OCI-LY7 (cell line): ENCODE data around the gene DUS1L. TPM values are rescaled to one million over a fixed set of nuclear protein-coding genes. Genes with fewer than 3 reads are reported as not detected.

Experiments used
- BruUV-seq: library from RNA; stranded (reverse); fragments of 400-500 nt; replicated peaks from 2 replicates; lab custom pipeline; 2021; lab: Mats Ljungman, UMichigan
- CTCF ChIA-PET: fragments of 300-600 bp; sonication (Branson Sonifier 250); formaldehyde crosslinking; loops from one replicate; lab custom pipeline; 2022; ENCODE audit warnings: antibody characterized with exemption; ENCODE audit not compliant: unreplicated experiment; lab: Charles Lee
- POLR2A ChIA-PET: fragments of 300-600 bp; sonication (Branson Sonifier 250); formaldehyde crosslinking; loops from one replicate; lab custom pipeline; 2022; ENCODE audit warnings: antibody characterized with exemption; lab: Charles Lee
- DNase-seq: peaks from one replicate; pipeline ENCODE4 v3.0.0-alpha.2; 2015; ENCODE audit warnings: low spot score
- H2AFZ ChIP-seq: fragments of 200-600 bp; sonication (generic), shearing (Covaris generic); 2 replicates; pipeline ENCODE4 v1.6.1; 2014; ENCODE audit warnings: mild to moderate bottlenecking, antibody characterized with exemption, low read length, moderate library complexity
- H3K27ac ChIP-seq: fragments of 200-600 bp; sonication (generic); 2 replicates; pipeline ENCODE4 v1.5.1; 2014; ENCODE audit warnings: mixed run types, low read depth, mild to moderate bottlenecking, moderate library complexity, low read length, inconsistent platforms; ENCODE audit not compliant: poor library complexity, severe bottlenecking
- H3K36me3 ChIP-seq: fragments of 200-600 bp; sonication (generic); 2 replicates; pipeline ENCODE4 v1.6.1; 2014; ENCODE audit warnings: mild to moderate bottlenecking, antibody characterized with exemption, low read length, moderate library complexity, mixed read lengths; ENCODE audit not compliant: insufficient read depth
- H3K4me1 ChIP-seq: fragments of 200-600 bp; sonication (generic); 2 replicates; pipeline ENCODE4 v1.5.1; 2014; ENCODE audit warnings: mild to moderate bottlenecking, low read length; ENCODE audit not compliant: insufficient read depth, poor library complexity, severe bottlenecking
- H3K4me2 ChIP-seq: fragments of 200-600 bp; sonication (generic); 2 replicates; pipeline ENCODE4 v1.6.1; 2014; ENCODE audit warnings: mild to moderate bottlenecking, low read length
- H3K4me3 ChIP-seq: fragments of 200-600 bp; sonication (generic); 2 replicates; pipeline ENCODE4 v1.5.1; 2014; ENCODE audit warnings: mild to moderate bottlenecking, low read depth, low read length; ENCODE audit not compliant: poor library complexity, severe bottlenecking
- H3K79me2 ChIP-seq: fragments of 200-600 bp; sonication (generic); 2 replicates; pipeline ENCODE4 v1.6.1; 2016; ENCODE audit warnings: low read depth, mild to moderate bottlenecking, low read length, moderate library complexity, mixed read lengths; ENCODE audit not compliant: insufficient read depth
- H3K9me2 ChIP-seq: fragments of 200-600 bp; sonication (generic); 2 replicates; pipeline ENCODE4 v1.6.1; 2016; ENCODE audit warnings: mild to moderate bottlenecking, low read length, mixed read lengths; ENCODE audit not compliant: insufficient read depth
- H3K9me3 ChIP-seq: fragments of 200-600 bp; sonication (generic); 2 replicates; pipeline ENCODE4 v1.6.1; 2014; ENCODE audit warnings: mild to moderate bottlenecking, mixed run types, low read length, mixed read lengths
- H4K20me1 ChIP-seq: fragments of 200-600 bp; sonication (generic); 2 replicates; pipeline ENCODE4 v1.6.1; 2014; ENCODE audit warnings: mild to moderate bottlenecking, antibody characterized with exemption, low read length, moderate library complexity, mixed read lengths; ENCODE audit not compliant: insufficient read depth
- EZH2phosphoT487 ChIP-seq: fragments of 200-600 bp; sonication (generic); IDR thresholded peaks from 2 replicates; pipeline ENCODE4 v1.6.1; 2018; ENCODE audit warnings: low read depth, borderline replicate concordance, mild to moderate bottlenecking, mixed run types, antibody characterized with exemption, low read length, moderate library complexity, mixed read lengths
- intact Hi-C: fragments of 100-400 bp; cut with micrococcal nuclease; formaldehyde crosslinking; loops from one replicate; pipeline ENCODE4 v1.10.0; 2022; ENCODE audit not compliant: unreplicated experiment
- total RNA-seq, 2 experiments: library from RNA; depleted of rRNA in 1 of 2; stranded (reverse); fragments of >200 nt in 1 of 2; shearing (Covaris generic) in 1 of 2; gene quantifications; 2 replicates each; pipeline ENCODE4 v1.2.3, GENCODE V29; 2014 to 2022
- TF ChIP-seq, protein P1 (sequence below): fragments of 200-600 bp; sonication (generic); conservative IDR thresholded peaks from 2 replicates; pipeline ENCODE4 v1.5.1; 2014; ENCODE audit warnings: mild to moderate bottlenecking, antibody characterized with exemption, low read length, moderate library complexity, mixed read lengths

The DUS1L gene
- total RNA-seq, 2 experiments from 2014 or later, result 320 to 388 TPM

- Histone ChIP-seq H3K9me3 (no peaks in the 10 kb centered on the region), H3K9me2 (no peaks in the 10 kb centered on the region), H3K36me3 (peaks cover 4% of the 10 kb centered on the region; the same call in 1 of the 2 replicates), H2AFZ (peak overlapping the region; percentile 53), H3K4me3 (peak overlapping the region; percentile 72), H4K20me1 (no peaks in the 10 kb centered on the region), H3K79me2 (peaks cover 12% of the 10 kb centered on the region; the same call in 1 of the 2 replicates), H3K4me1 (peaks cover 30% of the 10 kb centered on the region), H3K27ac (peak overlapping the region; percentile 1), H3K4me2 (peak overlapping the region; percentile 84)
- no peak for TF ChIP-seq EZH2phosphoT487
- TF ChIP-seq, protein P1, sequence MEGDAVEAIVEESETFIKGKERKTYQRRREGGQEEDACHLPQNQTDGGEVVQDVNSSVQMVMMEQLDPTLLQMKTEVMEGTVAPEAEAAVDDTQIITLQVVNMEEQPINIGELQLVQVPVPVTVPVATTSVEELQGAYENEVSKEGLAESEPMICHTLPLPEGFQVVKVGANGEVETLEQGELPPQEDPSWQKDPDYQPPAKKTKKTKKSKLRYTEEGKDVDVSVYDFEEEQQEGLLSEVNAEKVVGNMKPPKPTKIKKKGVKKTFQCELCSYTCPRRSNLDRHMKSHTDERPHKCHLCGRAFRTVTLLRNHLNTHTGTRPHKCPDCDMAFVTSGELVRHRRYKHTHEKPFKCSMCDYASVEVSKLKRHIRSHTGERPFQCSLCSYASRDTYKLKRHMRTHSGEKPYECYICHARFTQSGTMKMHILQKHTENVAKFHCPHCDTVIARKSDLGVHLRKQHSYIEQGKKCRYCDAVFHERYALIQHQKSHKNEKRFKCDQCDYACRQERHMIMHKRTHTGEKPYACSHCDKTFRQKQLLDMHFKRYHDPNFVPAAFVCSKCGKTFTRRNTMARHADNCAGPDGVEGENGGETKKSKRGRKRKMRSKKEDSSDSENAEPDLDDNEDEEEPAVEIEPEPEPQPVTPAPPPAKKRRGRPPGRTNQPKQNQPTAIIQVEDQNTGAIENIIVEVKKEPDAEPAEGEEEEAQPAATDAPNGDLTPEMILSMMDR, result no peak
- intact Hi-C loops, result loop anchor here (1.0 to 2.0 kb wide), 3 partner anchors 14 to 75 kb away; partner anchors contain the start of genes DCXR and FASN
- BruUV-seq, result no TSS peak
- CTCF ChIA-PET, result interaction anchor here (0.5 to 3.8 kb wide), 2 partner anchors 14 to 217 kb away, joined by 3 to 19 read pairs; partner anchors contain the start of gene DCXR
- DNase-seq, result peak; percentile 59
- POLR2A ChIA-PET, result interaction anchor here (0.9 to 2.0 kb wide), 3 partner anchors 12 to 14 kb away, joined by 3 to 9 read pairs (median 4); partner anchors contain the start of gene DCXR
Observed at GRCh38 chr17:82023447-82024241, 42.0 kb downstream of the DUS1L start.

GRCh38 chr17:82022981-82023446, 42.6 kb downstream of the DUS1L start, which contains the start of gene LRRC45:
TSS of gene LRRC45 (plus strand) at chr17:82023305. CDS start at chr17:82023644, 339 bp downstream.
- Histone ChIP-seq H3K27ac (peak within 1 kb of the TSS; percentile 44), H3K4me3 (peak within 1 kb of the TSS; percentile 94), H2AFZ (peak within 1 kb of the TSS; percentile 62), H4K20me1 (no peaks in the 10 kb centered on the region), H3K9me3 (no peaks in the 10 kb centered on the region), H3K4me2 (peak within 1 kb of the TSS; percentile 87), H3K9me2 (no peaks in the 10 kb centered on the region), H3K4me1 (peaks cover 30% of the 10 kb centered on the region), H3K36me3 (peaks cover 10% of the 10 kb centered on the region; the same call in 1 of the 2 replicates), H3K79me2 (peaks cover 12% of the 10 kb centered on the region; the same call in 1 of the 2 replicates)
- intact Hi-C loops, result loop anchor here (1.0 to 2.0 kb wide), 4 partner anchors 14 to 132 kb away; partner anchors contain the start of genes ALYREF, ANAPC11, DCXR and FASN
- no peak for TF ChIP-seq EZH2phosphoT487
- TF ChIP-seq, protein P1, result no peak
- ChIA-PET CTCF (interaction anchor here (0.5 to 3.8 kb wide), 4 partner anchors 15 to 218 kb away, joined by 3 to 19 read pairs (median 4); partner anchors contain the start of gene DCXR), POLR2A (interaction anchor here (0.7 to 2.0 kb wide), 5 partner anchors 12 to 147 kb away, joined by 3 to 9 read pairs (median 4); partner anchors contain the start of gene DCXR)
- peak; percentile 100 for DNase-seq
- BruUV-seq, result no TSS peak
